Stimulated activated CD8-positive, alpha-beta memory T cell treated with anti-CD3 and anti-CD28 coated beads, Interleukin-2, amount 100 ng/mL, for 1 hour (primary cell): ENCODE results near the gene SPEG.
A peak's percentile ranks its signal among the peaks of the same experiment; 100 is the strongest.

Source experiments
- DNase-seq, 2 donors: peaks; one replicate each; pipeline ENCODE4 v3.0.0-alpha.2; 2020; ENCODE audit warnings: low read depth in 2 of 2

SPEG gene

DNA sequence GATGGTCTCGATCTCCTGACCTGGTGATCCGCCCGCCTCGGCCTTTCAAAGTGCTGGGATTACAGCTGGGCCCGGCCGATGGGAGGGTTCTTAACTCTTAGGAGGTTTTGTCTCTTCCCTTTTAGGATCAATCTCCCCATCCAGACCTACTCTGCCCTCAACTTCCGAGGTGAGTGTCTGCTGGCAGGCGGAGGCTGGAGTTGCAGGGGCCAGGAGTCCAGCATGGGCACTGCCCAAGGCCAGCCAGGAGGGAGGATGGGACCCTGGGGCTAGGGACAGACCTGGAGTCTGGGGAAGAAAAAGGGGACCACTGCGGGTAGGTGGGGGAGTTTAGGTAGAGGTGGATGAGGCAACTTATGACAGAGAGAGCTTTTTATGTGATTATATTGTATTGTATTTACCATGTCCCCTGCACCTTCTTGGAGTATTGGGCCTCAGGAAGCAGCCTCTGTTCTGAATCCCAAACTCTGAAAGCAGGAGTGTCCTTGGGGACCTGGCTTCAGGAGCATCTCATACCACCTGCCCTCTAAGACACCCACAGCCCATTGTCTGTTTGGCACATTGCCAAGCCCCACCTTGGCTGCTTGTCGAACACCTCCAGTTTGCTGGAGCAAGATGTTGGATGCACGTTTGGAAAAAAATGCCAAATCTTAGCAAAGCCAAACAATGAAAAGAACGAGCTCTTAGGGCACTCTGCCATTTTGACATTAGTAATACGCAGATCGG, 10.8 kb upstream of the SPEG start:
- DNase-seq = no peak

- DNase-seq = no peak
Observed at GRCh38 chr2:219425238-219426067, 9.2 kb upstream of the SPEG start.

GRCh38 chr2:219426068-219426443, 8.6 kb upstream of the SPEG start:
- no peak for DNase-seq

DNA sequence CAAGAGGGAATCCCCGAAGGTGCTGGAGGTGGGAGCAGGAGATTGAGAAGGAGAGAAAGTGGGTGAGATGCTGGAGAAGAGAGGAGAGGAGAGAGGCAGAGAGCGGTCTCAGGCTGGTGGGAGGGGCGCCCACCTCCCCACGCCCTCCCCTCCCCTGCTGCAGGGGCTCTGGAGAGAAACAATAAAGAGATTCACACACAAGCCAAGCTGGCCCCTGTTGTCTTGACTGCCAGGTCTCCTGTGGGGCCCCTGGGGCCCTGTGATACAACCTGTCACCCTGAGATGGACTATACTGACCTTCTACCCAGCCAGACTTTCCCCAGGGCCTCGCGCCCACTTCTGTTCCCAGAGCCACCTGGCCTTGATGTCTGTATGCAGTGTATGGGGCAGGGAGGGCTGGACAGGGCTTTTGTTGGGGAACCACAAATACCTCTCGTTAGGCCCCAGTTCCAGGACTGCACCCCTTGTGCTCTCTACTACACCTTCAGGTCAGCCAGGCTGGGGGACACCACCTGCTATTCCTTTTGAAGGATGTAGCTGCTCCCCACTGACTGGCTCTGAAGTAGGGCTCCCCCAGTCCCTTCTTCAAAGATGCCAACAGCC, 8.0 kb upstream of the SPEG start:
- DNase-seq = no peak

DNA sequence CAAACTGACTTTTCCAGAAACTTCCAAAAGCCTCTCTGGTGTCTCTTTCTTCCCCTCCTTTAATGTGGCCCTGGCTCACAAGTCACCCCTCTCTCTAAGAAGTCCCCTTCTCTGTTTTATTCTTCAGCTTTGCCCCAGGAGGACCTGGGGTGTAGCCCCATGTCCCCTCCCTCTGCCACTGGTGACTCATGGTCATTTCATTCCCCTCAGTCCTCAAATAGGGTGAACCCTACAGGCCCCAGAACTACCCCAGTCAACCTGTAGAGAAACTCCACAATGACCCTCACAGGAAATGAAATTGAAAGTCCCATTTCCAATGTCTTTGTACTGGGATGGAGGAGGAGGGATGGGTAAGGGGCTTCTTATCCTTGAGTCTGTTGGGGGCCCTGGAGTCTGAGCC, 6.2 kb upstream of the SPEG start:
- no peak for DNase-seq

DNA sequence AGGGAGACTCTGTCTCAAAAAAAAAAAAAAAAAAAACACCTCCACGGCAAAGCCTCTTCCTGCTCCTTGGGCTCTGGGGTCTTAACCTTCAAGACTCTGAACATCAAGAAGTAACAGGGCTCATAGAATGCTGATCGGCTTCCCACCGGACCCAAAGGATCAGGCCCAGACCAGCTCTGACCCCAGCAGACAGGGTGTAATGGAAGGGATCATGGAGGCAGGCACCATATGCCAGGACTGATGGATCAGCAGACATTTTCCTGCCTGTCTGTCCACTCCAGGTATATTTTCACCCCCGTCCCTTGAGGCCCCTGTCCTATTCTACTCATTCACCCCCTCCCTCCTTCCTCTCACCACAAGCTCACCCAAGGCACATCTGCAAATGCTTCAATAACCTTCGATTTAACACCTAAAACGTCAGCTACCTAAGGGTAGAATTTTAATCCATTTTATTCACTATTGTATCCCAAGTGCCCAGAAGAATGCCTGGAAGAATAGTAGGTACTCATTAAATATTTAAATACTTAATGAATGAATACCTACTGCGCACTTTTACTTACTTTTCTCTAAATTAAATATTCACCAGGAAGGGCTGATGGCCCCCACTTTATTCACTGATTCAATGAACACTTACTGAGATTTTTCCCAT, 4.6 kb upstream of the SPEG start:
- DNase-seq = no peak

DNA sequence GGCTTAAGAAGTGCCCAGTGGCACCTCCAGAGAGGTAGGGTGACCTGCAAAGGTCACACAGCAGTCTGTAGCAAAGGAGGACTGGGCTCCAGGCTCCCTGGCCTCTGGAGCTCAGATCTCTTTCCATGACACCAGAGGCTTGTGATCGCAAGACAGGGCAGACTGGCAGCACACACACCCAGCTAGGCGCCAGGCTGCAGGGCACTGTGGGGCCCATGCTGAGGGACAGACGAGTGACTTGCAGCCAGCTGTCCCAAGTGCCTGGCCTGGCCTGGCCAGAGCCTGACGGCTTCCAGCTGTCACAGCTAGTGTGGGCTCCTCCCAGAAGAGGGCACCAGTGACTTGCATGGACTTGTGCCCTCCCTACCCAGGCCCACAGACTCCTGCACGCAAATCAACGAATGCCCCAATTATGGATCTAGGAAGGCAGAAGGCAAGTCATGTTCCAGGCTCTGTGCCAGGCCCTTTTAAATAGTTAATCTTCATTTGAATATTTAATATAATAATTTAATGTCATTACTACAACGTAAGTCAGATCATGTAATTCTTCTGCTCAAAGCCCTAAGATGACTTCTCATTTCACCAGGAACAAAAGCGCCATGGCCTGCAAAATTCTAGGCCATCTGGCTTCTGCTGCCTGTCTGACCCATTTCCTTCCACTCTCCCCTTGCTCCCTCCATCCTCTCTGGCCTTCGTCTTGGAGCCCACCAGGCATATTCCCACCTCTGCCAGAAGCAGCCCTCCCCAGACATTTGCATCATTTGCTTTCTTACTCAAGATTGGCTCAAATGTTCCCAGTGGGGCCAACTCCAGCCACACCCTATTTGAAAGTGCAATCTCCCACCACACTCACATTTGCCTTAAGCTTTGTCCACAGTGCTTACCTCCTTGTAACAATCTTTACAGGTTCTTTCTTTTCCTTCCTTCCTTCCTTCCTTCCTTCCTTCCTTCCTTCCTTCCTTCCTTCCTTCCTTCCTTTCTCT, 3.7 kb upstream of the SPEG start:
- no peak for DNase-seq

- DNase-seq = no peak
Observed at GRCh38 chr2:219433666-219434467, 776 bp upstream of the SPEG start.

- DNase-seq = no peak
Observed at GRCh38 chr2:219434468-219434717, 250 bp upstream of the SPEG start.

DNA sequence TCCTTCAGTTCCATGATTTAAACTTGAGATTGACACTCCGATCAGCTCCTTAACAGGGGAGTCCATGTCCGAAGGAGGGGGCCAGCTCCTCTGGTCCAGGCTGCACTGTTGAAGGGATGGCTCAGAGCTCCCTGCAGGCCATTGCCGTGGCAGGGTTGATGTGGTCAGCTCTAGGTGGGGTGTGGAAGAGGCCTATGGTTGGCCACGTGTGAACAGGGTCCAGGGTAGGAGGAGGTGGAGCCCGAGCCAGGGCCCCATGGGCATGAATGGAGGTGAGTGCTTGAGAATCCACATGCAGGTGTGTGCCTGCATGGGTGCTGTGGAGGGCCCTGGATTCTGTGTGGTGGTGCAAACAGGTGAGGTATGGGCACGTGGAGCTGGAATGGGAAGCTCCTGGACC, 1.1 kb downstream of the SPEG start:
- no peak for DNase-seq

DNA sequence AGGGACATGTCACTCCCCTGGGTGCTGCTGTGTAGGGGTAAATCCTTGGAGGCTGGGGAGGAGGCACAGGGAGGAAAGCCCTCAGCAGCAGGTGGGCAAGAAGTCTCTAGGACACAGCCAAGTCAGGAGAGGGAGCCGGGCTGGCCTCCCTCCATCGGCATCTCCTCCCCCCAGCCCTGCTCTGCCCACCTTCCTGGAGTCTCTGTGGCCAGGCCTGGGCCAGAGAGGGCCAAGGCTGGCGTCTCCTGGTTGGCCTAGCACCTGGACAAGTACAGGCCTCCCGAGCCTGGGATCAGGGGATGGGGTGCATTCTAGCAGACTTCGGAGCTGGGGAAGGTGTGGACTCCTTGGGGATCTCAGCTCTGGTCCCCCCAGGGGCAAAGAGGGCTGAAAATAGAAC, 1.8 kb downstream of the SPEG start:
- DNase-seq = no peak

DNA sequence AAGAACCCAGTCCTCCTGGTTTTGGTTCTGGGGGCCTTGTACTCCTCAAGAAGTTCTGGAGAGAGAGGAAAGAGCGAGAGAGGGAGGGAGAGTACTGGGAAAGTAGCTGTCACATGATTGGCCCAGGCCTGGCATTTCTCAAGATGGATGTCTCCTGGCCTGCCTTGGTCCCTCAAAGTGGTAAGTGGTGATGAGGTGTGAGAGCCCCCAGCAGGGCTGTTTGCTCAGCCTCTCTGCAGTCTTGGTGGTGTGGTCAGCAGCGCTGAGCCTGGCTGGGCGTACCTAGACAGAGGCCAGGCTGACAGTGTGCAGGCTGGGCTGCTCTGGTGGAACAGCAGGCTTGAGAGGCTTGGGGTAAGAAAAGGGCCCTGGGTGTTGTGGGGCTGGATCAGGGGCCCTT, 2.5 kb downstream of the SPEG start:
- no peak for DNase-seq

DNA sequence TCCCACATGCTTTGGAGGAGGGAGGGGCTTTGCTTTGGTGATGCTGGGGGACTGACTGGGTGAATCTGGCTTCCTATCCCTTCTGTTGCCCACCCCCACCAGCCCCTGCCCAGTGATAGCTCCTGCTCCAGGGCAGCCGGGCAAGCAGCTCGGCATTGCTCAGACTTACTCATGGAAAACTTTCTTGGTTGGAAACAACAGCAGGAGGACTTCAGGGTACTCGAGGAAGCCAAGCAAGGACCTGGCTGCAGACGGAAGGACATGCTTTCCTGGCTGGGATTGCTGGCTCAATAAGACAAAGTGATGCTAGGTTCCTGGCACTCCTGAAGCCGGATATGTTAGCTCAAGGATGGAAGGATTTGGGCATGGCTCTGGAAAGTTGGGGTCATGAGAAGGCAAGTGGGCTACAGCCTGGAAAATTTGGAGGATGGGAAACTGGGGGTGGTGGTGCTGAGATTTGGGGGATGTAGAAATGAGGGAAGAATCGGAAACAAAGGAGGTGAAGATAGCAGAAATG, 3.1 kb downstream of the SPEG start:
- no peak for DNase-seq

DNA sequence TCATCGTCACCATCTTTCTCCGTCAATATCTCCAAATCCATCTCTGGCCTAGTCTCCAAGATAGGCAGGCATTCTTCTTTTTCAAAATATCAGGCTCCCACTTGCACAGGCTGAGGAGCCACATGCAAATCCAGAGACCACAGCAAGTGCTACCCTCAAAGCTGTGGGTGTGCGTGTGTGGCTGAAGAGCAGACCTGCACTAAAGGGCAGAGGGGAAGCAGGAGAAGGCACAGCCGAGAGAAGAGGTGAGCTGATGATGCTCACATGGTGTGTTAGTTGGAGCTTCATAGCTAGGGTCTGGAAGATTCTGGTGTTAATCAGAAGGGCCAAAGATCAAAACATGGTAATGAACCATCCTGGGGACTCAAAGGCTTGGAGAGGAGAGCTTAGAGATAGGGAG, 3.8 kb downstream of the SPEG start:
- no peak for DNase-seq

DNA sequence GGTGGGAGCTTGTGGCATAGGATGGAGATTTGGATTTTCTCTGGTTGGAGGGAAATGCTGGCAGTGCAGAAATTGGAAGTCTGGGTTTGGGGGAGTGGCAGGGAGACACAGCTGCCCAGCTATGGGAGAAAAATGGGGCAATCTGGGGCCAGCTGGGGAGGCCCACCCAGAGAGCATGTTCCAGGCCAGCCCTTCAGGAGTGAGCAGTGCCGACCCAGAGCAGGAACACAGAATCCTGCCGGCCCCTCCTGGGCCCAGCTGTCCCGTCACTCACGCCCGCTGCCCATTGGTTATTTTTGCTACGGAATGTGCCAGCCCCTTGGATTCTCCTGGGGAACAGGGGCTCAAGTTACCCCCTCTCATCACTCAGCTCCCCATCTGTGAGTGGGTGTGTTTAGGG, 4.9 kb downstream of the SPEG start:
- no peak for DNase-seq

DNA sequence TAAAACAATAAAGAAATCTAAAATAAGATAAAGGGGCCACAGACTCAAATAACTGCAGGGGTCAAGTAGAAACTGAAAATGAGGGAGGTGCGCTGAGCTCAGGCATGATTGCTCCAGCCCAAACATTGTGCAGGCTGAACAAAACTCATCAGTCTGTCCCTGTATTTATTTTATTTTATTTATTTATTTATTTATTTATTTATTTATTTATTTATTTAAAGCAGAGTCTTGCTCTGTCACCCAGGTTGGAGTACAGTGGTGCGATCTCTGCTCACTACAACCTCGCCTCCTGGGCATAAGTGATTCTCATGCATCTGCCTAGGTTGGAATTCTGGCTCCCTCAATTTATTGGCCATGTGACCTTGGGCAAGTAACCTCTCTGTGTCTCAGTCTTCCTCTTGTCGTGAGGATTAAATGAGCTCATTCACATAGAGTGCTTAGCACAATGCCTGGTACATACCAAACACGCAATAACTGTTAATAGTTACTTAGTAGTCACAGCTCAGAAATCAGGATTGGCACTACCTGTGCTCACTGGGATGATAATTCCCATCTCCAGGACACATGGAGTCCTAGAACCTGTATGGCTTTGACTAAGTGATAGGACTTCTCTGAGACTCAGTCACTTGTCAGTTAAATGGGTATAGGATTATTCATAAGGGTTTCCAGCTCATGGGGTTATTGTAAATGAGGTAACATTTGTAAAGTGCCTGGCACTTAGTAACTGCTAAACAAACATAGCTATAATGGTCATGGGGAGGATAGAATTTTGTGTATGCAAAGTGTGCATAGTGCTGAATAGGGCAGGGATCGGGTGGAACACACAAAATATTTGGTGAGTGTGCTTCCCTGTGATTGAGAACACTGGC, 6.0 kb downstream of the SPEG start:
- no peak for DNase-seq

DNA sequence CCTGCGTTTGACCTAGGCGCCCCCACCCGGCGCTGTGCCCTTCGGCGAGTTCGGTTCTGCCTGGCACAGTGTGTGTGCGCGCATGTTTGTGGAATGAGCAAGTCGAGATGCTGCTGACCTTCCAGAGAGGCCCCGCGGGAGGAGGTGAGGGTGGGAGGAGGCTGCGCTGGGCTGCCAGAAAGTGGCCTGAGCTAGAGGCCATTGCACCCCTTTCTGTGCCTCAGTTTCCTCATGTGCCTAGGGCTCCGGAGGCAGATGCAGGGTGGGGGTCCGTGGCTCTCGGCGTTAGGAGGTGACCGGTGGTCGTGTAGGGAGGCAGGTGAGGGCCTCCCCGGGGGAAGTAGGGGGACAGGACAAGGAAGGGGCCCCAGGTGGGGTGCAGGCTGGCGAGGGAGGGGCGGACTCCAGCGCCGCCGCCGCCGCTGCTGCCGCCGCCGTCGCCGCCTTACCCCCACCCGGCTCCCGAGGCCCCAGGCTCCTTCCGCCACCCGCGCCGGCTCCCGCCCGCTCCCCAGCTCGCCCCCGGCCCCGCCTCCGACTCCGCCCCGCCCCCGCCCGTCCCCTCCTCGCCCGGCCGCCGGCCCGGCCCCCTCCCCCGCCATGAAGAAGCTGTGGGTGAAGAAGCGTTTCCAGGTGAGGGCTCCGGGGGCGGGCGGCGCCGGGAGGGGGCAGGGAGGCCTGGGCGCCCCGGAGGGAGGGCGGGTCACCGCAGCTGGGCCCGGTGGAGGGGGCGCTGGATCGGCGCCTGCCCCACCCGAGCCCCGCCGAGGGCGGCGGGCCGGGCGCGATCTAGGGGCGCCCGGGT, 7.0 kb downstream of the SPEG start:
- DNase-seq = peak; percentile 22 to 48

DNA sequence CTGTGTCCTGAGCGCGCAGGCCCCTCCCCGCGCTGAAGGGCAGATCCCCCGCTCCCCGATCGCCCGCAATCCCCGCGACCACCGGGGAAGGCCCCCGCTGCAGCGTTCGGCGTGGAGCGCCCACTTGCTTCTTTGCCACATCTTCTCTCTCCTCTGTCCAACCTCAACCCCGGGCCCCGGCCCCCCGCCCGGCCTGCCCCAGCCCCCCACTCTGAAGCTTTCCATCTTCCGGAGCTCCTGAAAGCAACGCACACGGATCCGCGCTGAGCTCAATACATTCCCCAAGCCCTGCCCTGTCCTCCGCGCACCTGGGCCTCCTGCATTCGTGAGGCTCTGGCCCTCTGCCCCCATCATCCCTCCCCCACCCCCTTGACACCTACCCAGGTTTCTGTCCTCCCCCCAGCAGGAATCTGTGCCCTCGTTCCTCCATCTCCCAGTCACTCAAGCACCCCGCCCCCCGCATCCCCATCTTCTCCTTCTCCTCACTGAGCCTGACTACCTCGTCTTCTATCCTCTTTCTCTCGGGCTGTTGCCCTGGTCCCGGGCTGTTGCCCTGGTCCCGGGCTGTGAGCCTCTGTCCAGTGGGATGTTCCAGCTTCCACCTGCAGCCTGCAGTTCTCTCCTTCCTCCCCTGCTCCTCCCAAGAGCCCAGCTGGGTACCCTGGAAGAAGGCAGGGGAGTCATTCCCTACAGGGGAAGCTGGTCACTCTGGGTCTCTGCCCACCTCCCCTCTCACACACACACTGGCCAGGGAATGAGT, 7.8 kb downstream of the SPEG start:
- DNase-seq = no peak
